Measurements from ENCODE around the gene LRRC45. TPM values are rescaled to one million over a fixed set of nuclear protein-coding genes. Genes with fewer than 3 reads are reported as not detected.

Gene LRRC45
- polyA plus RNA-seq, 1 donor (not counting 4 experiments of a cell fraction or from before 2014, with no cell fraction given) = 2.5 TPM

DNA sequence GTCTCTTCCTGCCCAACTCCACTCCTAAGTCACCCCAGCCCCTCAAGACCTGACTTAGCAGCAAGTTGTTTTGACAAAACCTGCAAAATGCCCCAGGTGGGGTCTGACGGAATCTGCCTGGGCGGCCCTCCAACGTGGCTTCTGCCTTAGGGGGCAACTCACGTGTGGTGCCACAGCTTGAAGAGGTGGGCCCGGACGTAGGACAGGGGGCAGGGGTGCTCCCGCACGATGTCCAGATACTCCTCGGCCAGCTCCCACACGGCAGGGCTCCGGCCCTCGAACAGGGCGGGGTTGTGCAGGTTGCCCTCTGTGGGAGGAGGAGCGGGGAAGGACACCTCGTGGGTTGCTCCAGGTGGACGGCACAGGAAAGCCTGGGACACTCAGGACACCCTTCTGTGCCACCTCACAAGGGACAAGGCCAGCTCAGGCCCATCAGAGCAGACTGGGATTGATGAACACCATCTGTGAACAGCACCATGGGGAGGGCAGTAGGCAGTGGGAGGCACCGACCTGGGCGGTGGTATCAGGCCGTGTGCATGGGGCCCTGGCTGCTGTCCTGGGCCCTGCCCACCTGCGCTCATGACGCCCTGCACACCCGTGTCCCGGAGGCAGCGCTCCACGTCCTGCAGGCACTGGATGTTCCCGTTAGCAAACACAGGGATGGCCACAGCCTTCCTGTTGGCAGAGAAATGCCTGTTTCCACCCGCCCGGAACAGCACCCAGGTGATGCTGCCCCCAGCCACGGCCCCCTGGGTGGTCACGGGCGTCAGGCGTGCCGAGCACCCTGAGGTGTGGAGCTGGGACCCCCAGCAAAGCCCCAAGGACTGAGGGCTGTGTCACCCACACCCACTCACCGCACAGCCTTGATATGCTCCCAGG is 38.2 kb downstream of the LRRC45 start:
- Histone ChIP-seq H2AFZ (ENCODE audit: control insufficient read depth, low read length) (no peak overlapping the region), H3K4me1 (ENCODE audit: control insufficient read depth, extremely low read depth, insufficient read depth, low read length) (peaks cover 12% of the 10 kb centered on the region), H3K4me2 (ENCODE audit: control insufficient read depth, extremely low read depth, insufficient read depth, low read depth, low read length) (no peak overlapping the region), H3K9ac (ENCODE audit: control insufficient read depth, extremely low read depth, insufficient read depth, low read length) (no peak overlapping the region), H3K27me3 (ENCODE audit: control insufficient read depth, extremely low read depth, insufficient read depth, low read length) (no peaks in the 10 kb centered on the region), H3K79me2 (ENCODE audit: control insufficient read depth, insufficient read depth, low read length) (peaks cover 20% of the 10 kb centered on the region), H3K27ac (ENCODE audit: control insufficient read depth, insufficient read depth, low read length) (no peak overlapping the region), H3K9me3 (ENCODE audit: control insufficient read depth, low read depth, low read length) (no peaks in the 10 kb centered on the region), H3K4me3 (ENCODE audit: control insufficient read depth in 2 of 3, extremely low read depth in 1 of 3, insufficient read depth in 2 of 3, low read depth in 1 of 3, low read length in 3 of 3) (no peak overlapping the region), H4K20me1 (ENCODE audit: control insufficient read depth, extremely low read depth, insufficient read depth, low read length) (peaks cover 9% of the 10 kb centered on the region), H3K36me3 (ENCODE audit: control insufficient read depth in 2 of 2, extremely low read depth in 1 of 2, insufficient read depth in 2 of 2, low read length in 2 of 2) (peaks cover 28 to 34% of the 10 kb centered on the region in 2 experiments), H3K9me1 (ENCODE audit: control insufficient read depth, extremely low read depth, insufficient read depth, low read length) (no peaks in the 10 kb centered on the region)
- TF ChIP-seq CTCF (optimal IDR thresholded peaks at IDR 0.05 in 1 of 3, IDR thresholded peaks at IDR 0.05 in 1 of 3, conservative IDR thresholded peaks at IDR 0.05 in 1 of 3; ENCODE audit: extremely low read depth in 1 of 3, insufficient read depth in 2 of 3, low read length in 3 of 3) = no peak
- TF ChIP-seq EZH2 (IDR thresholded peaks at IDR 0.05; ENCODE audit: low read length) = no peak
- DNase-seq (ENCODE audit: low read depth, low spot score) (no peak), FAIRE-seq (no peak)
- dilution Hi-C loops (cut with MboI; ENCODE audit: extremely low pct_ligation_motif_present, low sequenced_read_pairs) = no loop called here

- Histone ChIP-seq H3K9me1 (ENCODE audit: control insufficient read depth, extremely low read depth, insufficient read depth, low read length) (no peaks in the 10 kb centered on the region), H3K27ac (ENCODE audit: control insufficient read depth, insufficient read depth, low read length) (no peak overlapping the region), H3K4me2 (ENCODE audit: control insufficient read depth, extremely low read depth, insufficient read depth, low read depth, low read length) (no peak overlapping the region), H4K20me1 (ENCODE audit: control insufficient read depth, extremely low read depth, insufficient read depth, low read length) (peaks cover 9% of the 10 kb centered on the region), H3K4me1 (ENCODE audit: control insufficient read depth, extremely low read depth, insufficient read depth, low read length) (peaks cover 13% of the 10 kb centered on the region), H3K9ac (ENCODE audit: control insufficient read depth, extremely low read depth, insufficient read depth, low read length) (no peak overlapping the region), H3K9me3 (ENCODE audit: control insufficient read depth, low read depth, low read length) (no peaks in the 10 kb centered on the region), H3K79me2 (ENCODE audit: control insufficient read depth, insufficient read depth, low read length) (peaks cover 20% of the 10 kb centered on the region), H3K4me3 (ENCODE audit: control insufficient read depth in 2 of 3, extremely low read depth in 1 of 3, insufficient read depth in 2 of 3, low read depth in 1 of 3, low read length in 3 of 3) (no peak overlapping the region), H2AFZ (ENCODE audit: control insufficient read depth, low read length) (no peak overlapping the region), H3K36me3 (ENCODE audit: control insufficient read depth in 2 of 2, extremely low read depth in 1 of 2, insufficient read depth in 2 of 2, low read length in 2 of 2) (peaks cover 20 to 30% of the 10 kb centered on the region in 2 experiments), H3K27me3 (ENCODE audit: control insufficient read depth, extremely low read depth, insufficient read depth, low read length) (no peaks in the 10 kb centered on the region)
- dilution Hi-C loops (cut with MboI; ENCODE audit: extremely low pct_ligation_motif_present, low sequenced_read_pairs) = no loop called here
- DNase-seq (ENCODE audit: low read depth, low spot score) (no peak), FAIRE-seq (no peak)
- TF ChIP-seq CTCF (optimal IDR thresholded peaks at IDR 0.05 in 1 of 3, IDR thresholded peaks at IDR 0.05 in 1 of 3, conservative IDR thresholded peaks at IDR 0.05 in 1 of 3; ENCODE audit: extremely low read depth in 1 of 3, insufficient read depth in 2 of 3, low read length in 3 of 3) = no peak
- no peak for TF ChIP-seq EZH2 (IDR thresholded peaks at IDR 0.05; ENCODE audit: low read length)
These were observed 39.2 kb downstream of the LRRC45 start for GRCh38 chr17:82062076-82062983.
